Fibroblast of skin of left quadriceps (primary cell): ENCODE measurements around the gene C1orf159.
"Not testable (repeated sequence)": the region's sequence is repeated elsewhere in the genome, so short reads cannot be mapped to it uniquely, and the experiment has no call there.

ENCODE experiments used
- DNase-seq, 2 experiments: peaks; one replicate each; pipeline ENCODE4 v3.0.0-alpha.2; 2013; ENCODE audit warnings: low read depth in 2 of 2

Gene C1orf159

DNA sequence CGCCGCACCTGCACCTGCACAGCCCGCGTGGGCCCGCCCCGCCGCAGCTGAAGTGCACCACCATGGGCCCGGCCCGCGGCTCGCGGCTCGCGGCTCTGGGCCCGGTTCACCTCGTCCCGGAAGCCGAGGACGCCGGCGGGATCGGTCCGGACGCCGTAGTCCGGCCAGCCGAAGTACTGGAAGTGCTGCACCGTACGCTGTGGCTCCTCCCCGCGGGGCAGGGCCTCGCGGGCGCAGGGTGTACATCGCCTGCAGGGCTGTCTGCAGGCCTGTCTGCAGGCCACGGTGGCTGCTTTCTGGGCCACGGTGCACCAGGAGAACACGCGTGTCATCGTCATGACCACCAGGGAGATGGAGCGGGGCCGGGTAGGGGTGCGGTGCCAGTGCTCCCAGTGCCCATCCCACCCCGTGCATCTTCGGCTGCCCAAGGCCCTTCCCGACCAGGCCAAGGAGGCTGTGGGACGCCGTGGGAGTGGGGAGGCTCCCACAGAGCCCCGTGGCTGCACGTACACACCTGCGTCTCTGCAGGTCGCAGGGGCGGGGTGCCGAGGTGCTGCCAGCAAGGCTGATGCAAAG lies 48.5 kb downstream of the C1orf159 start:
- no peak for DNase-seq

DNA sequence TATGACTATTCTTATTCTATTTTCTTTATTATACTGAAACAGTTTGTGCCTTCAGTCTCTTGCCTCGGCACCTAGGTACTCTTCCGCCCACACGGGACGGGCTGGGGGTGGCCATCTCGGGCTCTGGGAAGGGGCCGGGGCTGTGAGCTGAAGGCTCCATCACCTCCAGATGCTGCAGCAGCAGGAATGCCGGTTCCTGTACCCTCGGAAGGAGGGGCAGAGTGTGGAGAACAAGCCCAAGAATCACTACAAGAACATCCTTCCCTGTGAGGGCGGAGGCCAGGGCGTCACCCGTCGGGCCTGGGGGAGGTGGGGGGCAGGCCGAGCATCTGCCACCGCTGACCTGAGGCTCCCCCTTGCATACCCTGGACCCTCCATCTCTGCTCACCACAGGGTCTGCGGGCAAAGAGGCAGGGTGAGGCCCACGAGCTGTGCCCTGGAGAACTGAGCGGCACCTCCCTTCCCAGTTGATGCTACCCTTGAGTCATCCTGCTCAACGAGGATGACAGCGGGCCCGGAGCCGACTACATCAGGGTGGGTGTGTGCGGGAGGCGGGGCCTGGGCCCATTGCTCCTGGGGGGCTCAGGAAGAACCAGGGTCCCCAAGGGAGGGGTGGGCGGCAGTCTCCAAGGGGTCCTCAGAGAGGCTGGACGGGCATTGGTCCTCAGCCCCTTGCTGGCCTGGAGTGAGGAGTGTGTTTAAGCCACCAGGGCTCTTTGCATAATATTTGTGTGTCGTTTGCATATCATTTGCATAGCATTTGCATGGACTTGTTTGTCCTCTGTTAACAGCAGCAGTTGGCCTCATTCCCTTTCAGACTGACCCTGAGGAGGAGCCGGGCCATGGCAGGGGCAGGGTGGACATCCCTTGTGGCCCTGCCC lies 49.2 kb downstream of the C1orf159 start:
- no peak for DNase-seq

DNA sequence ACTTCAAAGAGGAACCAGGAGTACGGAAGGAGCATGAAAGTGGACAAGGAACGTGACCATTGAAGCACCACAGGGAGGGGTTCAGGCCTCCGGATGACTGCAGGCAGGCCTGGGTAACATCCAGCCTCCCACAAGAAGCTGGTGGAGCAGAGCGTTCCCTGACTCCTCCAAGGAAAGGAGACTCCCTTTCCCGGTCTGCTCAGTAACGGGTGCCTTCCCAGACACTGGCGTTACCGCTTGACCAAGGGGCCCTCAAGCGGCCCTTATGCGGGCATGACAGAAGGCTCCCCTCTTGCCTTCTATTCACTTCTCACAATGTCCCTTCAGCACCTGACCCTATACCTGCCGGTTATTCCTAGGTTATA lies 50.0 kb downstream of the C1orf159 start:
- not testable (repeated sequence) for DNase-seq

DNA sequence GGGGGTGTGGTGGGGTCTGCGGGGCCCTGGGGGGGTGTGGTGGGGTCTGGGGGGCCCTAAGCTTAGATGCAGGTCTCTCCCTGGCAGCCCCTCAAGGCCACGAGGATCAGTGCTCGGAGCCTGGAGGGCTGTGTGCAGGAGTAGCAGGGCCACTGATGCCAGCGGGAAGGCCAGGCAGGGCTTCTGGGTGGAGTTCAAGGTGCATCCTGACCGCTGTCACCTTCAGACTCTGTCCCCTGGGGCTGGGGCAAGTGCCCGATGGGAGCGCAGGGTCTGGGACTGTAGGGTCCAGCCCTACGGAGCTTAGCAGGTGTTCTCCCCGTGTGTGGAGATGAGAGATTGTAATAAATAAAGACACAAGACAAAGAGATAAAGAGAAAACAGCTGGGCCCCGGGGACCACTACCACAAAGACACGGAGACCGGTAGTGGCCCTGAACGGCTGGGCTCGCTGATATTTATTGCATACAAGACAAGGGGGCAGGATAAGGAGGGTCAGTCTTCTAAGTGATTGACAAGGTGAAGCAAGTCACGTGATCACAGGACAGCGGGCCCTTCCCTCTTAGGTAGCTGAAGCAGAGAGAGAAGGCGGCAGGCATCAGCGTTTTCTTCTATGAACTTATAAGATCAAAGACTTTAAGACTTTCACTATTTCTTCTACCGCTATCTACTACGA lies 50.5 kb downstream of the C1orf159 start:
- no peak for DNase-seq

DNA sequence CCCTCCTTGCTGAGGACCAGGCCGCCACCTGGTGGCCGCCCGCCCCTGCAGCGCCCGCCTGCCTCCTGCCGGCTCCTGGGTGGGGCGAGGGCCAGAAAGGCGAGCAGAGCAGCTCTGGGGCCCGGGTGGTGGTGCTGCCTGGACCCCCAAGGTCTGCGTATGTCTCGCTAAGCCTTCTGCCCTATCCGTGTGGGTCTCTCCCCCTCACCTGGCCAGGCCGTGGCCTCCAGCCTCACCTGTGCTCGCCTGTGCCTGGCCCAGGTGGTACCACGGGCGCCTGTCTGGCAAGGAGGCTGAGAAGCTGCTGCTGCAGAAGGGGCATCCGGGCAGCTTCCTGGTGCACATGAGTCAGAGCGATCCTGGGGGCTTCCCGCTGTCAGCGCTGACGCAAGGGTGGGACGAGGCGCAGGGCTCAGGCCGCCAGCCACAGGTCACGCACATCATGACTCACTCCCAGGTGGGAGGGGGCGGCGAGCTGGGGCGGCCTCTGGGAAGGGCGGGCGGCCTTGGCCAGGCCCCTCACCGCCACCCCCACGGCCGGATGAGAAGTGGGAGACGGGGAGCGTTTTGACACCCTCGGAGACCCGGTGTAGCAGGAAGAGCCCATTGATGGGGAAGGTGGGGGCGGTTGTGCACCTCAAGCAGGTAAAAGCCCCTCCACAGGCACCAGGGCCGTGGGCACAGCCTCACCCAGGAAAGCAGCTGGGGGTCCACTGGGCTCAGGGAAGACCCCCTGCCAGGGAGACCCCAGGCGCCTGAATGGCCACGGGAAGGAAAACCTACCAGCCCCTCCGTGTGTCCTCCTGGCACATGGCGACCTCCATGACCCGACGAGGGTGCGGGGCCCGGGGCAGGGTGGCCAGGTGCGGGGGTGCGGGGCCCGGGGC lies 51.7 kb downstream of the C1orf159 start:
- DNase-seq: peak; percentile 13 to 17

DNA sequence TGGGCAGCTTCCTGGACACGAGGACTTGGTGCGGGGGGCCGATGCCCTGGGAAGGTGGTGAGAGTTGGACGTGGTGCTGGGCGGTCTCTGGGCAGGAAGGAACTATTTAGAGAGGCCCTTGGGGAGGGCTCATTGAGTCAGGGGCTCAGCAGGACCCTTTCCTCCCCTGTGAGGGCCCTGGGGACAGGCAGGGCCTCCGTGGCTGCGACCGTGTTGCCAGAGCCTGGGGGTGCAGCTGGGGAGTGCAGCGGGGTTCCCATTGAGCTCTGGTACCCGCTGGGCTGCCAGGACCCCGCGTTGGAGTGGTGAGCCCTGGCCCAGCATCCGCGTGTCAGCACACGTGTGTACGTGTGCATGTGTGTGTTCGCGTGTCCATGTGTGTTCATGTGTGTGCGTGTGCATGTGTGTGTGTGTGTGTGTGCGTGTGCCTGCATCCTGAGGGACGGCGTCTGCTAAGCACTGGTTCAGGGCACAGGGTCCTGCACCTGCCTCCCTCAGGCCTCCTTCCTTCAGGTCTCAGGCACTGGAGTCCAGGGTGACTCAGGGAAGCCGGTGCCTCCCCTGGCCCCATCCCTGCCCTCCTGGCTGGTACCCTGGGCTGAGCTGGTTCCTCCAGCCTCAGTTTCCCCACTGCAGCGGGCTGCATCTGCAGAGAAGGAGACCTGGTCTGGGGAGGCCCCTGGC lies 52.5 kb downstream of the C1orf159 start:
- DNase-seq: no peak

DNA sequence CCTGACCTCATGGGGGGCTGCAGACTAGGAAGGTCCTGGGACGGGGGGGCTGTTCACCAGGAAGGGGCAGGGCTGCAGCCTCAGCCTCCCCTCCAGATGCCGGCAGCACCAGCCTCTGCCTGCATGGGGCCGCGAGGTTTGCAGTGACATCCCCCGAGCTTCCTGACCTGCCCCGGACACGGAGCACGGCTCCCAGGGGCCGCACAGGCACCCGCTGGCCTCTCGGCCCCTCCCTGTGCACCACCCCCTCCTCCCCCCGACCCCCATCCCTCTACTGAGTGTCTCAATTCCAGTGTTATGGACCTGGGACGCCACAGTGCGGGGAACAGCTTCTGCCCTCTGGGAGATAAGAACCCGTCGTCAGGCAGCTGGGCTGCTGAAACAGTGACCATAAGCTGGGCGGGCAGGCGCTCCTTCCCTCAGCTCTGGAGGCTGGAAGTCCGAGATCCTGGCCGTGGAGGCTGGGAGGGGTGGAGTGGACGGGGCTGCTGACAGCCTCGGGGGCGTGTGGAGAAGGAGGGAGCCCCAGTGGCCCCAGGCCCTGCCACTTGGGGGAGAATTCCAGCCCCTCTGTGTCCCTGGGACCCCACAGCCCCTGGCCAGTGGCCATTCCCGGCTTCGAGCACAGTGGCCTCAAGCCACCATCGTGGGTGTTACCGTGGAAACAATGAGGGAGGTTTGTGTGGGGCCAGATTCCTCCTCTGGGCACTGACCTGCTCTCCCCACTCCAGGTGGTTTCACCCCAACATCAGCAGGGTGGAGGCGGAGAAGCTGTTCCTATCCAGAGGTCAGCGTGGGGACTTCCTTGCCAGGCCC lies 53.3 kb downstream of the C1orf159 start:
- DNase-seq: no peak

DNA sequence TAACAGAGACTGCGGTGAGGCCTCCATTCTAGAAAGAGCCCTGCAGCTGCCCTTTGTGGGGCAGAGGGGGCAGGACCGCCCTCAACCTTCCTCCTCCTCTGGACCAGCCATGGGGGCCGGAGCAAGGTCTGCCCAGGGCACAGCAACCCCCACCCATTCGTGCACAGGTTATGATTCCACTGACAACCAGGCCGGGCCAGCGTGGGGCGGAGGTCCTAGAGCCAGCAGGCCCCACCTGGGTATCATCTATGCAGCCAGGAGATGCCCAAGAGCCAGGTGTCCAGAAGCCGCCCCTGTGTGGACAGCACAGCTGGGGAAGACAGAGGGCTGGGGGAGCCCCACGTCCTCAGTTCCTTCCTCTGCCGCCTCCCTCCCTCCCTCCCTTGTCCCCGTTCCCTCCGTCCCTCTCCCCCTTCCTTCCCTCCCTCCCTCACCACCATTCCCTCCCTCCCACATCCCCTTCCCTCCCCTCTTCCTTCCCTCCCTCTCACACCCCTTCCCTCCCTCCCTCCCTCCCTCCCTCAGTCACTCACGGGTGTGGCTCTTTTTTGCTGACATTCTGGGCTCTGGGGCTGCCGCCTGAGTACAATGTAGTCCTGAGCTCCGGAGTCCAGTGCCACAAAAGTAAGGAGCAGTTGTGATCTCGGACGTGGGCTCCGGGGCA lies 54.1 kb downstream of the C1orf159 start:
- DNase-seq: no peak

DNA sequence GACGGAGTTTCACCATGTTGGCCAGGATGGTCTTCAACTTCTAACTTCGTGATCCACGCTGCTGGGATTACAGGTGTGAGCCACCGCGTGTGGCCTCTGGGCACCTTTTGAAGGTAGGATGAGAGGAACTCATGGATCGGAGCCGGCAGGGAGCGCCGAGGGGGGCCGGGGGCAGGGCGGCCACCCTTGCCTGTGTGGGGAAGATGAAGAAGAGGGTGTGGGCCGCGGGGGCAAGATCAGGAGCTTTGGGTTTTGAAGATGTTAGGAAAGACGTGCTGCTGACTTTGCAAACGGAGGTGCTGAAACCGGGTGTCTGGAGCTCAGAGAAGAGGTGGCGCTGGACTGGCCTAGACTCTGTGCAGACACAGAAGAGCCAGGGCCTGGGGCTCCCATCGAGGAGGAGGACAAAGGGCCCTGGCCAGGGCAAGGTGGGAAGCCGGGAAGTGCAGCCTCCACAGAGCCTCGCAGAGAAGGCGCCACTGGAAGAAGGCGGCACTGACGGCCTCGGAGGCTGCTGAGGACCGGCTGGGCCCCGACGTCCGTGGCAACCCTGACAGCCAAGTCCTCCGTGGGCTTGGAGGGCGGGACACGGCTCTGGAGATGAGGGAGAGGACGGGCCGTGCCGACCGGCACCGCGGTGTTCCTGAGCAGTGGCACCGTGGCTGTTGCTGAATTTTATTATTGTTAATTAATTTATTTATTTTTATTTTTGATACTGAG lies 55.4 kb downstream of the C1orf159 start:
- DNase-seq: no peak

DNA sequence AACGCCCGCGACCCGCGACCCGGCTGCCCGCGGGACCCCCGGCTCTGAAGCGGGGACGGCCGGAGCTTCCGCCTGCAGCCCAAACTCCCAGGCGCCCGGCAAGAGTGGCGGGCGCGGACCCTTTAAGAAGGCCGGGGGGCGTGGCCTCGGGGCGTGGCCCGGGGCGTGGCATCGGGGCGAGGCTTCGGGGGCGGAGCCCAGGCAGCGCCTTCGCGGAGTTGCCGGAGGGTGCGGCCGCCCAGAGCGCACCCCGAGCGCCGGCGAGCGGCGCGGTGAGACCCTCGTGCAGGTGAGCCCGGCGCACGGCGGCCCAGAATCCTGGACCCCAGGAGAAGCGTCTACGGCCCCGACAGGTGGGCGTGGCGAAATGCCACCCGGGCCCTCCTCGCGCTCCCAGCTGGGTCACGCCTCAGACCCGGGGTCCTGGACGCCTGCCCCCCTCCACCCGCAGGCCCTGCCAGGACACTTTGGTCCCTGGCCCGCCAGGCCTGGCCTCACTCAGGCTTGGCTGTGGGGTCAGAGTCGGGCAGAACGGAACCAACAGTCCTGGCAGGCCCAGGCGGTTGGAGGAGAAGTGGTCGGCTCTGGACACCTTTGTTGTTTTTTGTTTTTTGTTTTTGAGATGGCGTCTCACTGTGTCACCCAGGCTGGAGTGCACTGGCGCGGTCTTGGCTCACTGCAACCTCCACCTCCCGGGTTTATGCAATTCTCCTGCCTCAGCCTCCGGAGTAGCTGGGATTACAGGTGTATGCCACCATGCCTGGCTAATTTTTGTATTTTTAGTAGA lies 56.2 kb downstream of the C1orf159 start:
- DNase-seq: peak; percentile 32 to 36

DNA sequence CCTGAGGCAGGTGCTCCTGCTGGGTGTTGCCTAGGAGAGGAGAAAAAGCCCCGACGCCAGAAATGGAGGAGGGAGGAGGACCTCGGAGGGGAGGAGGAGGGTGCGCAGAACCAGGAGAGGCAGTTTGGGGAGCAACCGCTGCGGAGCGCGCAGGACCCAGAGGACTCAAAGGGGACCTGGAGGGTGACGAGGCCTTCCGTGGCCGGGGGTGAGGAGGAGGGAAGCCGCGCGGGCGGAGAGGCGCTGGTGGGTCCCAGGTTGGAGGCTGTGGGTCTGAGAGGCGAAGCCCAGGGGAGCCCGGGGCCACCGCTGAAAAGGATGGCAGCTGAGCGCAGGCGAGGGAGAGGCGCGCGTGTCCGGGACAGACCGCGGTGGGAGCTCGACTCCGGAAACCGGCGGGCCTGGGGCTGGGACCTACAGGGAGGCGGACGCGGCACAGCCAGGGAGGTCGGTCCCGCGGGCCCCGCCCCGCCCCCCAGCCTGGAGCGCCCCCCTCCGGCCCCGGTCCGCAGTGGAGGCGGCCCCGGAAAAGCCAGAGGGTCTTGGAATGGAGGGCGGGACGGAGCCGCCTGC lies 56.9 kb downstream of the C1orf159 start:
- no peak for DNase-seq

DNA sequence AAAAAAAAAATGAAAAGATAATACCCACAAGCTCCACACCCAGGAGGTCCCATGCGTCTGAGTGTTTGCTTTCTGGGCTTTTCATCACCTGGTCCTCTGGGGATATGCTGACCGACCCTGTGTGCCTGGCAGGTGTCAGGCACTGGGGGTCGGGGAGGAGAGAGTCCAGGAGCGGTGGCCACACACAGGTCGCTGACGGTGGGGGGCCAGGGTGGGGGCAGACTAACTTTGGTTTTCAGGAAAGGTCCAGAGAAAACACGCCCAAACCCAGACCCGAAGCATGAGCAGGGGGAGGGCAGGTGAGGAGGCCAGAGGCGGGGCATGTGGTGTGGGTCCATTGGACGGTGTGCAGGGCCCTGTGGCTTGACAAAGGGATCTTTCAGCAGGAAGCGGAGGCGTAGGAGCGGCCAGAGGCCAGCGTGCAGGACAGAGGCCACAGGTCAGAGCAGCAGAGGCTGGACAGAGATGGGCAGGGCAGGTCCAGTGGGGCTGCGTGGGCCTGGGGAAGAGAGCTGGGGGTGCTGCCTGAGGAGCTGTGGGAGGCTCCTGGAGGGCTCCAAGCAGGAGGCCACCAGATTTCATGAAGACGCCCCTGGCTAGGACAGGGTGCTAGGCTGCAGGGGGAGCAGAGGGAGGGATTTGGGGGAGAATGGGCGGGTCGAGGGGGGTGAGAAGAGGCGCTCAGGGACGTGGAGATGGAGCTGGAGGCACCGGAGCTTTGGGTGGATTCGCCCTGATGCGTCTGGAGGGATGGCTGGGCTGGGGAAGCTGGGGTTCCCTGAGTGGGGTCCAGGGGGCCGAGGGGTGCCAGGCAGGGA lies 57.6 kb downstream of the C1orf159 start:
- no peak for DNase-seq

DNA sequence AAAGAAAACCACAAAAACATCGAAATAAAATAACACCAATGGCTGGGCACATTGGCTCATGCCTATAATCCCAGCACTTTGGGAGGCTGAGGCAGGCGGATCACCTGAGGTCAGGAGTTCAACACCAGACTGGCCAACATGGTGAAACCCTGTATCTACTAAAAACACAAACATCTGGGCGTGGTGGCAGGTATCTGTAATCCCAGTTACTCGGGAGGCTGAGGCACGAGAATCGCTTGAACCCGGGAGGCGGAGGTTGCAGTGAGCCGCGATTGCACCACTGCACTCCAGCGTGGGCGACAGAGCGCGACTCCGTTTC lies 58.2 kb downstream of the C1orf159 start:
- DNase-seq: not testable (repeated sequence)

DNA sequence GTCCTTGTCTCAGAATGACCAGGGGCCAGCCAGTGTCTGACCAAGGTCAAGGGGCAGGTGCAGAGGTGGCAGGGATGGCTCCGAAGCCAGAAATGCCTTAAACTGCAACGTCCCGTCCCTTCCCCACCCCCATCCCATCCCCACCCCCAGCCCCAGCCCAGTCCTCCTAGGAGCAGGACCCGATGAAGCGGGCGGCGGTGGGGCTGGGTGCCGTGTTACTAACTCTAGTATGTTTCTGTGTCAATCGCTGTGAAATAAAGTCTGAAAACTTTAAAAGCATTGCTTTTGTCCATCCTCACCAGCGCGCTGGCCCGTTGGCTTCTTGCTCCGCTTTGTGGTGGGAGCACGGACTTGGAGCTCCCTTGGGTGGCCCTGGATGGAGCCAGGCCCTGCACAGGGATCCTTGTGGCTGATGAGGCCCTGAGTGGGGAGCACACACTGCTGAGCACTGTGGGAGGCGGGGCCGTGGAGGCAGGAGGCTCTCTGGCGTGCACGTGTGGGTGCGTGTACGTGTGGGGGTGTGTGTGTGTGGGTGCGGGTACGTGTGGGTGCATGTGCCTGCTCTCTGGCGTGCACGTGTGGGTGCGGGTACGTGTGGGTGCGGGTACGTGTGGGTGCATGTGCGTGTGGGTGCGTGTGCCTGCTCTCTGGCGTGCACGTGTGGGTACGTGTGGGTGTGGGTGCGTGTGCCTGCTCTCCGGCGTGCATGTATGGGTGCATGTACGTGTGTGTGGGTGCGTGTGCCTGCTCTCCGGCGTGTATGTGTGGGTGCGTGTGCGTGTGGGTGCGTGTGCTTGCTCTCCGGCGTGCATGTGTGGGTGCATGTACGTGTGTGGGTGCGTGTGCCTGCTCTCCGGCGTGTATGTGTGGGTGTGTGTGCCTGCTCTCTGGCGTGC lies 59.8 kb downstream of the C1orf159 start:
- DNase-seq: no peak

DNA sequence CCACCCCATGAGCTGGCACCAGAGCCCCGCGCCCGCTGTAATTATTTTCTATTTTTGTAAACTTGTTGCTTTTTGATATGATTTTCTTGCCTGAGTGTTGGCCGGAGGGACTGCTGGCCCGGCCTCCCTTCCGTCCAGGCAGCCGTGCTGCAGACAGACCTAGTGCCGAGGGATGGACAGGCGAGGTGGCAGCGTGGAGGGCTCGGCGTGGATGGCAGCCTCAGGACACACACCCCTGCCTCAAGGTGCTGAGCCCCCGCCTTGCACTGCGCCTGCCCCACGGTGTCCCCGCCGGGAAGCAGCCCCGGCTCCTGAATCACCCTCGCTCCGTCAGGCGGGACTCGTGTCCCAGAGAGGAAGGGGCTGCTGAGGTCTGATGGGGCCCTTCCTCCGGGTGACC lies 60.9 kb downstream of the C1orf159 start:
- DNase-seq: no peak

DNA sequence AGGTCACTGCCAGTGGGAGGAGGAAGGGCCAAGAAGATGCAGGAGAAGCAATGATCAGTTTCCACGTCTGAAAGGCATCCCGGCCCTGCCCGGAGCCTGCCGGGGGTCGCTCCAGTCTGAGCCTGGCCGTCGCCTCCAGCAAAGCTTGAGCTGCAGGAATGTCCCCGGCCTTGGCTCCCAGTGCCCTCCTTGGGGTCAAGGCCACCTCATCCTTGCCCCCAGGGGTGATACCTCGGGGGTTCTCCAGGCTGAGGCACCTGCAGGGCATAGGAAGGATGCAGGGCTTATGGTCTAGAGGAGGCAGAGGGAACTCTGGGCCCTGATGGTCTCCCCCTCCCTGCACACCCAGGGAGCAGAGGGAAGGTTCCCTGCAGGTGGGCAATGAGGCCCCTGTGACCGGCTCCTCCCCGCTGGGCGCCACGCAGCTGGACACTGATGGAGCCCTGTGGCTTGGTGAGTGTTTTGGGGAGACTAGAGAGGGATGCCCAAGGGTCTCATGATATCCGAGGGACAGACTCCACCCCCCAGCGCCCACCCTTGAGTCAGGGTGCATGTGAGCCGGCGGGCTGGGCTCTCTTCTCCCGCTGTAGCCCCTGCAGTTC lies 61.7 kb downstream of the C1orf159 start:
- no peak for DNase-seq
